T-cell (primary cell): ENCODE results near the gene TMIGD1. TPM values are rescaled to one million over a fixed set of nuclear protein-coding genes. Genes with fewer than 3 reads are reported as not detected.
A peak's percentile ranks its signal among the peaks of the same experiment; 100 is the strongest.

ENCODE experiments used
- ATAC-seq, 4 experiments: fragments of 200-7000 bp in 3 of 4; fragments of 150-1000 bp in 1 of 4; cut with Tn5 transposase; replicated peaks in 1 of 4; 1 replicate in 3 of 4; 2 replicates in 1 of 4; pipeline ENCODE4 v1.10.0; 2021; ENCODE audit warnings: moderate library complexity in 3 of 4, mild to moderate bottlenecking in 2 of 4, moderate number of reproducible peaks in 1 of 4
- CTCF ChIA-PET, 2 donors: fragments of 300-600 bp; sonication (Branson Sonifier 250); formaldehyde crosslinking; loops; one replicate each; lab custom pipeline; 2022; ENCODE audit warnings: antibody characterized with exemption in 2 of 2; lab: Charles Lee
- POLR2A ChIA-PET, 2 donors: fragments of 300-600 bp; sonication (Branson Sonifier 250); formaldehyde crosslinking; loops; one replicate each; lab custom pipeline; 2022; ENCODE audit warnings: antibody characterized with exemption in 2 of 2; lab: Charles Lee
- DNase-seq, 35 experiments: peaks; one replicate each; pipeline versions ENCODE4 v3.0.0 to v3.0.0-alpha.2; 2013 to 2023
- H3K27ac ChIP-seq: one replicate; pipeline ENCODE4 v1.5.1; 2013; ENCODE audit warnings: low read length
- H3K27me3 ChIP-seq, 2 experiments: replicated peaks in 1 of 2; 1 replicate in 1 of 2; 2 replicates in 1 of 2; pipeline versions ENCODE4 v1.6.1 to v1.7.0; 2013; ENCODE audit warnings: low read length in 1 of 2, mixed read lengths in 1 of 2; ENCODE audit not compliant: control insufficient read depth in 2 of 2, insufficient read depth in 2 of 2; ENCODE audit errors: extremely low read depth in 1 of 2
- H3K36me3 ChIP-seq, 2 donors: 1 replicate in 1 of 2; 2 replicates in 1 of 2; pipeline versions ENCODE4 v1.6.1 to v1.7.0; 2013; ENCODE audit warnings: low read length in 1 of 2; ENCODE audit not compliant: control insufficient read depth in 2 of 2, insufficient read depth in 1 of 2; ENCODE audit errors: extremely low read depth in 1 of 2
- H3K4me1 ChIP-seq, 2 experiments: 1 replicate in 1 of 2; 2 replicates in 1 of 2; pipeline versions ENCODE4 v1.6.1 to v1.7.0; 2013; ENCODE audit warnings: low read length in 2 of 2, mixed read lengths in 1 of 2; ENCODE audit not compliant: insufficient read depth in 2 of 2, control insufficient read depth in 1 of 2; ENCODE audit errors: extremely low read depth in 1 of 2
- H3K4me3 ChIP-seq, 2 donors: 1 replicate in 1 of 2; 2 replicates in 1 of 2; pipeline versions ENCODE4 v1.5.1 to v1.7.0; 2013; ENCODE audit warnings: mild to moderate bottlenecking in 2 of 2, low read length in 1 of 2, moderate library complexity in 1 of 2; ENCODE audit not compliant: control insufficient read depth in 1 of 2; ENCODE audit errors: extremely low read depth in 1 of 2
- H3K9me3 ChIP-seq: 2 replicates; pipeline ENCODE4 v1.7.0; 2013
- H3K27ac Mint-ChIP-seq, 2 donors: one replicate each; pipeline ENCODE4 v1.8.0; 2020 to 2021; ENCODE audit warnings: mild to moderate bottlenecking in 2 of 2, mixed read lengths in 2 of 2
- H3K27me3 Mint-ChIP-seq, 2 donors: one replicate each; pipeline ENCODE4 v1.8.0; 2021 to 2022; ENCODE audit warnings: mixed read lengths in 2 of 2
- H3K36me3 Mint-ChIP-seq: one replicate; pipeline ENCODE4 v1.8.0; 2021; ENCODE audit warnings: mixed read lengths
- H3K4me1 Mint-ChIP-seq, 3 donors: one replicate each; pipeline ENCODE4 v1.8.0; 2020 to 2022; ENCODE audit warnings: mixed read lengths in 3 of 3, mild to moderate bottlenecking in 1 of 3
- H3K4me3 Mint-ChIP-seq, 3 donors: one replicate each; pipeline ENCODE4 v1.8.0; 2020 to 2022; ENCODE audit warnings: mild to moderate bottlenecking in 3 of 3, mixed read lengths in 3 of 3, moderate library complexity in 3 of 3
- H3K9me3 Mint-ChIP-seq, 3 donors: one replicate each; pipeline ENCODE4 v1.8.0; 2020 to 2022; ENCODE audit warnings: mixed read lengths in 3 of 3
- WGBS: methylation state at CpG from one replicate; pipeline ENCODE4 v1.1.5; 2013; ENCODE audit warnings: missing lambda C conversion rate; ENCODE audit not compliant: insufficient coverage; 5-methylcytosine and 5-hydroxymethylcytosine counted together
- total RNA-seq, 35 experiments: library from RNA in 6 of 35; stranded (reverse) in 6 of 35; fragments of 120-200 nt in 1 of 35; gene quantifications; one replicate each; pipeline versions ENCODE4 v1.2.1 to v1.2.4 and lab custom pipeline; 2013 to 2026

TMIGD1 gene
- total RNA-seq, 5 donors from 2014 or later (not counting 1 experiment from before 2014, with no cell fraction given) = not detected

GRCh38 chr17:30361766-30362279 lies 28.0 kb upstream of the TMIGD1 start:
- no peak overlapping the region for H3K27ac Mint-ChIP-seq
- POLR2A ChIA-PET = interaction anchor here in 1 of 2 donors (0.7 kb wide), 1 partner anchor 406 kb away, joined by 6 read pairs; no protein-coding TSS in a partner anchor
- Histone ChIP-seq H3K36me3 (no peaks in the 10 kb centered on the region), H3K9me3 (no peaks in the 10 kb centered on the region), H3K4me3 (no peak overlapping the region), H3K27me3 (peaks cover 0 to 2% of the 10 kb centered on the region in 2 experiments), H3K27ac (no peak overlapping the region), H3K4me1 (peaks cover 15 to 34% of the 10 kb centered on the region in 2 experiments)
- 100% methylated on average over 1 of the region's 4 CpGs for WGBS
- H3K27me3 Mint-ChIP-seq = no peaks in the 10 kb centered on the region
- CTCF ChIA-PET = interaction anchor here in 1 of 2 donors (0.6 kb wide), 1 partner anchor 193 kb away, joined by 3 read pairs; no protein-coding TSS in a partner anchor
- peaks cover 0 to 4% (median 2%) of the 10 kb centered on the region in 3 donors for H3K9me3 Mint-ChIP-seq
- no peak overlapping the region for H3K4me3 Mint-ChIP-seq
- ATAC-seq (no peak), DNase-seq (no peak)
- no peaks in the 10 kb centered on the region for H3K36me3 Mint-ChIP-seq
- H3K4me1 Mint-ChIP-seq = peaks cover 19 to 30% (median 24%) of the 10 kb centered on the region in 3 donors

- 90% methylated on average over 3 of the region's 8 CpGs for WGBS
- no peaks in the 10 kb centered on the region for H3K36me3 Mint-ChIP-seq
- Histone ChIP-seq H3K27ac (no peak overlapping the region), H3K36me3 (no peaks in the 10 kb centered on the region), H3K27me3 (peaks cover 0 to 2% of the 10 kb centered on the region in 2 experiments), H3K4me1 (peaks cover 15 to 33% of the 10 kb centered on the region in 2 experiments), H3K9me3 (no peaks in the 10 kb centered on the region), H3K4me3 (no peak overlapping the region)
- CTCF ChIA-PET = no interaction called here
- no peak overlapping the region for H3K27ac Mint-ChIP-seq
- POLR2A ChIA-PET = no interaction called here
- no peak for ATAC-seq
- H3K4me1 Mint-ChIP-seq = peaks cover 18 to 22% (median 19%) of the 10 kb centered on the region in 3 donors
- peaks cover 0 to 2% of the 10 kb centered on the region in 2 donors for H3K27me3 Mint-ChIP-seq
- DNase-seq = no peak
- no peak overlapping the region for H3K4me3 Mint-ChIP-seq
- H3K9me3 Mint-ChIP-seq = peaks cover 0 to 4% (median 2%) of the 10 kb centered on the region in 3 donors
Measured at GRCh38 chr17:30360086-30360808, 26.4 kb upstream of the TMIGD1 start.

- H3K36me3 Mint-ChIP-seq = no peaks in the 10 kb centered on the region
- no peak for DNase-seq
- peaks cover 5 to 8% (median 7%) of the 10 kb centered on the region in 3 donors for H3K4me1 Mint-ChIP-seq
Measured at GRCh38 chr17:30358055-30358760, 24.4 kb upstream of the TMIGD1 start.

GRCh38 chr17:30357476-30357875 lies 23.6 kb upstream of the TMIGD1 start:
- H3K36me3 Mint-ChIP-seq = no peaks in the 10 kb centered on the region
- Histone ChIP-seq H3K27me3 (peaks cover 0 to 2% of the 10 kb centered on the region in 2 experiments), H3K27ac (no peak overlapping the region), H3K36me3 (no peaks in the 10 kb centered on the region), H3K4me3 (no peak overlapping the region), H3K9me3 (no peaks in the 10 kb centered on the region), H3K4me1 (peaks cover 0 to 6% of the 10 kb centered on the region in 2 experiments)
- no peak overlapping the region for H3K27ac Mint-ChIP-seq
- H3K27me3 Mint-ChIP-seq = peaks cover 0 to 5% of the 10 kb centered on the region in 2 donors
- peaks cover 0 to 4% (median 2%) of the 10 kb centered on the region in 3 donors for H3K9me3 Mint-ChIP-seq
- no peak for ATAC-seq
- DNase-seq = no peak
- peaks cover under 1 to 3% (median 2%) of the 10 kb centered on the region in 3 donors for H3K4me1 Mint-ChIP-seq
- H3K4me3 Mint-ChIP-seq = no peak overlapping the region
- ChIA-PET CTCF (interaction anchor here in 1 of 2 donors (1.0 kb wide), 1 partner anchor 21 kb away, joined by 3 read pairs; no protein-coding TSS in a partner anchor), POLR2A (no interaction called here)

More at GRCh38 chr17:30358055-30358760, 24.4 kb upstream of the TMIGD1 start:
- no peaks in the 10 kb centered on the region for H3K9me3 ChIP-seq
- Mint-ChIP-seq H3K27ac (no peak overlapping the region), H3K9me3 (peaks cover 0 to 4% (median 2%) of the 10 kb centered on the region in 3 donors), H3K4me3 (no peak overlapping the region), H3K27me3 (peaks cover 0 to 5% of the 10 kb centered on the region in 2 donors)
- no peak overlapping the region for H3K4me3 ChIP-seq
- H3K27ac ChIP-seq = no peak overlapping the region
- no peak for ATAC-seq
- ChIA-PET POLR2A (no interaction called here), CTCF (no interaction called here)
- H3K27me3 ChIP-seq = peaks cover 0 to 2% of the 10 kb centered on the region in 2 experiments
- H3K4me1 ChIP-seq = peaks cover 5 to 13% of the 10 kb centered on the region in 2 experiments
- H3K36me3 ChIP-seq = no peaks in the 10 kb centered on the region
- 80% methylated on average over 2 of the region's 5 CpGs for WGBS

- Histone ChIP-seq H3K27me3 (peaks cover 0 to 2% of the 10 kb centered on the region in 2 experiments), H3K4me1 (no peaks in the 10 kb centered on the region), H3K36me3 (no peaks in the 10 kb centered on the region), H3K9me3 (no peaks in the 10 kb centered on the region), H3K27ac (no peak overlapping the region), H3K4me3 (no peak overlapping the region)
- H3K36me3 Mint-ChIP-seq = no peaks in the 10 kb centered on the region
- H3K9me3 Mint-ChIP-seq = no peaks in the 10 kb centered on the region
- no peaks in the 10 kb centered on the region for H3K4me1 Mint-ChIP-seq
- ATAC-seq = no peak
- POLR2A ChIA-PET = interaction anchor here (0.5 to 0.6 kb wide), 2 partner anchors 22 to 28 kb away, joined by 3 to 4 read pairs; no protein-coding TSS in a partner anchor
- H3K27me3 Mint-ChIP-seq = peaks cover 0 to 5% of the 10 kb centered on the region in 2 donors
- CTCF ChIA-PET = interaction anchor here (0.5 to 0.6 kb wide), 2 partner anchors 105 to 716 kb away, joined by 3 to 4 read pairs; no protein-coding TSS in a partner anchor
- DNase-seq = no peak
- no peak overlapping the region for H3K4me3 Mint-ChIP-seq
- H3K27ac Mint-ChIP-seq = no peak overlapping the region
Measured at GRCh38 chr17:30354701-30355100, 20.8 kb upstream of the TMIGD1 start.

GRCh38 chr17:30352240-30352814 lies 18.5 kb upstream of the TMIGD1 start:
- Histone ChIP-seq H3K27ac (no peak overlapping the region), H3K4me3 (no peak overlapping the region), H3K9me3 (no peaks in the 10 kb centered on the region), H3K4me1 (no peaks in the 10 kb centered on the region), H3K27me3 (no peaks in the 10 kb centered on the region), H3K36me3 (no peaks in the 10 kb centered on the region)
- Mint-ChIP-seq H3K9me3 (no peaks in the 10 kb centered on the region), H3K36me3 (no peaks in the 10 kb centered on the region), H3K27ac (no peak overlapping the region), H3K4me3 (no peak overlapping the region), H3K27me3 (peaks cover 0 to 5% of the 10 kb centered on the region in 2 donors), H3K4me1 (no peaks in the 10 kb centered on the region)
- peak in 1 of 35 experiments; percentile 19 for DNase-seq
- ChIA-PET CTCF (no interaction called here), POLR2A (interaction anchor here in 1 of 2 donors (0.8 kb wide), 1 partner anchor 18 kb away, joined by 3 read pairs; no protein-coding TSS in a partner anchor)
- no CpG with 5 or more reads among the region's 2 CpGs for WGBS
- ATAC-seq = no peak
